Mesothelial cell of epicardium (in vitro differentiated cells): ENCODE measurements around the gene RBPJL. TPM values are rescaled to one million over a fixed set of nuclear protein-coding genes. Genes with fewer than 3 reads are reported as not detected.

ENCODE experiments used
- DNase-seq, 2 experiments: peaks; one replicate each; pipeline ENCODE4 v3.0.0; 2021; ENCODE audit warnings: low spot score in 2 of 2; ENCODE audit not compliant: unreplicated experiment in 2 of 2
- H3K27ac Mint-ChIP-seq: 2 replicates; pipeline ENCODE4 v1.8.0; 2021; ENCODE audit warnings: mixed read lengths
- H3K27me3 Mint-ChIP-seq: 2 replicates; pipeline ENCODE4 v1.8.0; 2021; ENCODE audit warnings: low read depth, mixed read lengths
- H3K36me3 Mint-ChIP-seq: 2 replicates; pipeline ENCODE4 v1.8.0; 2021; ENCODE audit warnings: mixed read lengths
- H3K4me1 Mint-ChIP-seq: 2 replicates; pipeline ENCODE4 v1.8.0; 2021; ENCODE audit warnings: mixed read lengths
- H3K4me3 Mint-ChIP-seq: 2 replicates; pipeline ENCODE4 v1.8.0; 2021; ENCODE audit warnings: mild to moderate bottlenecking, moderate library complexity, mixed read lengths
- H3K9me3 Mint-ChIP-seq: 2 replicates; pipeline ENCODE4 v1.8.0; 2021; ENCODE audit warnings: mixed read lengths
- CTCF ChIP-seq: fragments of 200-600 bp; sonication (generic); IDR thresholded peaks from one replicate; pipeline ENCODE4 v1.5.0; 2021; ENCODE audit warnings: antibody characterized with exemption; ENCODE audit not compliant: unreplicated experiment
- total RNA-seq: library from RNA; stranded (reverse); gene quantifications from 3 replicates; pipeline ENCODE4 v1.2.1, GENCODE V29; 2021

The RBPJL gene
- total RNA-seq, 1 donor from 2014 or later: not detected

- Mint-ChIP-seq H3K36me3 (no peaks in the 10 kb centered on the region), H3K27me3 (peaks cover 52% of the 10 kb centered on the region), H3K9me3 (no peaks in the 10 kb centered on the region), H3K4me1 (no peaks in the 10 kb centered on the region), H3K27ac (no peak overlapping the region), H3K4me3 (no peak overlapping the region)
- TF ChIP-seq CTCF: no peak
- no peak for DNase-seq
Measured at GRCh38 chr20:45288860-45289259, 17.8 kb upstream of the RBPJL start.

DNA sequence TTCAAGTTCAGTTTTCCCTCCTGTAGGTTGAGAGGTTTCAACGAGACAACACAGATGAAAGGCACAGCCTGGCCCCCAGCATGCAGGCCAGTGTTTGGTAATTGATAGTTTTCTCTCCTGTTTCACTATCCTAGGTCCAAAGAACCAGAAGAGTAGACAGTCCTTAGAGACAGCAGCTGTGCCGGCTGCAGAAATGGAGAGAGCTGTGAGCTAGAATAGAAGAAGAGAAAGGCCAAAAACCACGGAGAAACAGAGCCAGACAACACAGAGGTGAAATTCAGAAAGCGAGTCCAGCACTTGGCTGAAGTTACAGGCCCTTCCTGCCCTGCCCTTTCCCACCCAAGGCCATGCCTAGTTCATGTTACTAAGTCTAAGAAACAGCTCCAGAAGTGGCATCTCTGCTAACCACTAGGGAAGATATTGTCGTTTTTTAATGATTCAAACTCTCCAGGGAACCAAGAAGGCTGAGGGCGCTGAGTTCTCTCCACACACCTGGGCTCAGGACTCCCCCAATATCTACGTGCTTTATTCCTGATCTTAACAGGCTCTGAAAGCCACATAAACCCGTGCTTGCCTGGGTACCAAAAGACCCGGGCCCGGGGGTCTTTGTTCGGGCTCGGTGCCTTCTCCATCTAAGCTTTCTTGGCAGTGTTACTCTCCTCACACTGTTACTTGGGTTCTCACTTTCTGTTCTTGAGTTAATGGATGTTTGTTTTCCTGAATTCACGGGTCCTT lies 16.5 kb upstream of the RBPJL start:
- Mint-ChIP-seq H3K36me3 (no peaks in the 10 kb centered on the region), H3K9me3 (no peaks in the 10 kb centered on the region), H3K27ac (no peak overlapping the region), H3K4me1 (no peaks in the 10 kb centered on the region), H3K27me3 (peaks cover 47% of the 10 kb centered on the region), H3K4me3 (no peak overlapping the region)
- TF ChIP-seq CTCF: no peak
- DNase-seq: no peak

- Mint-ChIP-seq H3K9me3 (no peaks in the 10 kb centered on the region), H3K36me3 (no peaks in the 10 kb centered on the region), H3K27me3 (peaks cover 45% of the 10 kb centered on the region), H3K4me1 (no peaks in the 10 kb centered on the region), H3K4me3 (no peak overlapping the region), H3K27ac (no peak overlapping the region)
- peak; percentile 52 to 82 for DNase-seq
- peak; percentile 89 for TF ChIP-seq CTCF
Measured at GRCh38 chr20:45290677-45291355, 15.8 kb upstream of the RBPJL start.

DNA sequence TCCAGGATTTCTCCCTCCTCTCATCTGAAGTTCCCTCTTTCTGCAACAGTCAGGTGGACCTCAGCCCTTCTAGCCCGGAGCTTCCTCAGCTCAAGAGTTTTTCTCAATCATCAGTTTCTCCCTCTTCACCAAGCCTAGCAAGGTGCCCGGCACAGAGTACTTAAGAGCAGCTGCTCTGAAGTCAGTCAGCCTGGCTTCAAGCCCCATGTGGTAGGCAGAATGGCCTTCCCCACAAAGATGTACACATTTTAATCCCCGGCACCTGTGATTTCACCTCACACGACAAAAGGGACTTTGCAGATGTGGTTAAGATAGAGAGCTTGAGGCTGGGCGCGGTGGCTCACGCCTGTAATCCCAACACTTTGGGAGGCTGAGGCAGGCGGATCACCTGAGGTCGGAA lies 15.1 kb upstream of the RBPJL start:
- DNase-seq: no peak
- no peak for TF ChIP-seq CTCF
- Mint-ChIP-seq H3K27me3 (peaks cover 48% of the 10 kb centered on the region), H3K4me3 (no peak overlapping the region), H3K27ac (no peak overlapping the region), H3K4me1 (no peaks in the 10 kb centered on the region), H3K9me3 (no peaks in the 10 kb centered on the region), H3K36me3 (no peaks in the 10 kb centered on the region)

- H3K36me3 Mint-ChIP-seq: no peaks in the 10 kb centered on the region
- no peaks in the 10 kb centered on the region for H3K9me3 Mint-ChIP-seq
- no peak for TF ChIP-seq CTCF
- no peak overlapping the region for H3K27ac Mint-ChIP-seq
- H3K27me3 Mint-ChIP-seq: peaks cover 48% of the 10 kb centered on the region
- DNase-seq: no peak
- no peaks in the 10 kb centered on the region for H3K4me1 Mint-ChIP-seq
- H3K4me3 Mint-ChIP-seq: peak overlapping the region; percentile 63
Measured at GRCh38 chr20:45292343-45292742, 14.3 kb upstream of the RBPJL start.
